H1 (cell line): ENCODE data around the gene SH3RF3.

Experiments
- ASH2L ChIP-seq: fragments of 200-600, 300-600 bp; sonication (generic); IDR thresholded peaks from one replicate; pipeline ENCODE4 v1.7.1; 2017; ENCODE audit warnings: low read length
- CREB1 ChIP-seq: IDR thresholded peaks from 2 replicates; pipeline ENCODE4 v1.6.1; 2012; ENCODE audit warnings: inconsistent platforms
- EGR1 ChIP-seq: IDR thresholded peaks from 2 replicates; pipeline ENCODE4 v1.6.1; 2011; ENCODE audit warnings: low read depth, low read length, borderline replicate concordance
- MAX ChIP-seq: IDR thresholded peaks from 2 replicates; pipeline ENCODE4 v1.6.1; 2012; ENCODE audit warnings: inconsistent platforms
- NANOG ChIP-seq: IDR thresholded peaks from 2 replicates; pipeline ENCODE4 v1.6.1; 2011; ENCODE audit warnings: low read length, low read depth, mild to moderate bottlenecking, inconsistent platforms; ENCODE audit not compliant: insufficient read depth, poor library complexity, severe bottlenecking
- POLR2AphosphoS5 ChIP-seq: IDR thresholded peaks from 2 replicates; pipeline ENCODE4 v1.6.1; 2011; ENCODE audit warnings: low read depth, low read length
- RAD21 ChIP-seq, 2 experiments: IDR thresholded peaks in 1 of 2; conservative IDR thresholded peaks in 1 of 2; 2 replicates each; pipeline ENCODE4 v1.6.1; 2011; ENCODE audit warnings: low read depth in 2 of 2, low read length in 2 of 2, improper control_type of control experiment in 1 of 2, inconsistent platforms in 1 of 2, mild to moderate bottlenecking in 1 of 2, moderate library complexity in 1 of 2
- RFX5 ChIP-seq: IDR thresholded peaks from 2 replicates; pipeline ENCODE4 v1.6.1; 2011; ENCODE audit warnings: low read depth, low read length, improper control_type of control experiment, borderline replicate concordance
- SIX5 ChIP-seq: IDR thresholded peaks from 2 replicates; pipeline ENCODE4 v1.6.1; 2011; ENCODE audit warnings: mild to moderate bottlenecking, low read depth, low read length
- TAF7 ChIP-seq: optimal IDR thresholded peaks from 2 replicates; pipeline ENCODE3; 2011; ENCODE audit warnings: low read depth, mild to moderate bottlenecking, inconsistent platforms, low read length, moderate library complexity, borderline replicate concordance
- YY1 ChIP-seq: IDR thresholded peaks from 2 replicates; pipeline ENCODE4 v1.6.1; 2011; ENCODE audit warnings: low read depth, mild to moderate bottlenecking, low read length
- TF ChIP-seq, protein P1 (sequence below), 3 experiments: IDR thresholded peaks; 1 replicate in 2 of 3; 2 replicates in 1 of 3; pipeline versions ENCODE4 v1.5.1 to v1.6.1; 2011; ENCODE audit warnings: low read length in 3 of 3, mild to moderate bottlenecking in 3 of 3, inconsistent platforms in 2 of 3, low read depth in 1 of 3, moderate library complexity in 1 of 3; ENCODE audit not compliant: insufficient read depth in 1 of 3; ENCODE audit errors: control extremely low read depth in 1 of 3

- TF ChIP-seq POLR2AphosphoS5 (no peak), CREB1 (no peak), TAF7 (no peak), EGR1 (no peak), RAD21 (IDR thresholded peaks at IDR 0.05 in 1 of 2, conservative IDR thresholded peaks at IDR 0.05 in 1 of 2; ENCODE audit: low read depth in 2 of 2, low read length in 2 of 2) (no peak), ASH2L (no peak), RFX5 (no peak), YY1 (no peak), MAX (no peak), NANOG (no peak), SIX5 (no peak)
- TF ChIP-seq, protein P1, sequence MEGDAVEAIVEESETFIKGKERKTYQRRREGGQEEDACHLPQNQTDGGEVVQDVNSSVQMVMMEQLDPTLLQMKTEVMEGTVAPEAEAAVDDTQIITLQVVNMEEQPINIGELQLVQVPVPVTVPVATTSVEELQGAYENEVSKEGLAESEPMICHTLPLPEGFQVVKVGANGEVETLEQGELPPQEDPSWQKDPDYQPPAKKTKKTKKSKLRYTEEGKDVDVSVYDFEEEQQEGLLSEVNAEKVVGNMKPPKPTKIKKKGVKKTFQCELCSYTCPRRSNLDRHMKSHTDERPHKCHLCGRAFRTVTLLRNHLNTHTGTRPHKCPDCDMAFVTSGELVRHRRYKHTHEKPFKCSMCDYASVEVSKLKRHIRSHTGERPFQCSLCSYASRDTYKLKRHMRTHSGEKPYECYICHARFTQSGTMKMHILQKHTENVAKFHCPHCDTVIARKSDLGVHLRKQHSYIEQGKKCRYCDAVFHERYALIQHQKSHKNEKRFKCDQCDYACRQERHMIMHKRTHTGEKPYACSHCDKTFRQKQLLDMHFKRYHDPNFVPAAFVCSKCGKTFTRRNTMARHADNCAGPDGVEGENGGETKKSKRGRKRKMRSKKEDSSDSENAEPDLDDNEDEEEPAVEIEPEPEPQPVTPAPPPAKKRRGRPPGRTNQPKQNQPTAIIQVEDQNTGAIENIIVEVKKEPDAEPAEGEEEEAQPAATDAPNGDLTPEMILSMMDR (IDR thresholded peaks at IDR 0.05; ENCODE audit: control extremely low read depth in 1 of 3, insufficient read depth in 1 of 3, low read depth in 1 of 3, low read length in 3 of 3) = no peak
Measured at GRCh38 chr2:109382951-109383350, 253.9 kb downstream of the SH3RF3 start.
